A549 (cell line): ENCODE measurements around the gene ZNF407. TPM values are rescaled to one million over a fixed set of nuclear protein-coding genes. Genes with fewer than 3 reads are reported as not detected.

Experiments
- ATAC-seq, 2 experiments: fragments of 200-7000 bp in 1 of 2; fragments of >200 bp in 1 of 2; cut with Nextera tagmentation in 1 of 2; cut with Tn5 transposase in 1 of 2; 3 replicates each; pipeline versions ENCODE4 v1.8.0 to v1.9.1; 2018 to 2020; ENCODE audit warnings: mild to moderate bottlenecking in 1 of 2, moderate library complexity in 1 of 2
- CTCF ChIA-PET: fragments of 300-600 bp; sonication (Branson Sonifier 250); formaldehyde crosslinking; extraction: SDS; loops from one replicate; lab custom pipeline; 2021; ENCODE audit warnings: antibody characterized with exemption, inconsistent platforms; lab: Yijun Ruan, JAX
- POLR2A ChIA-PET: fragments of 350-600 bp; formaldehyde crosslinking; extraction: SDS; loops from one replicate; lab custom pipeline; 2021; ENCODE audit warnings: antibody characterized with exemption, inconsistent platforms; lab: Yijun Ruan, JAX
- DNase-seq, 2 experiments: peaks; one replicate each; pipeline versions ENCODE4 v3.0.0 to v3.0.0-alpha.2; 2011 to 2016; ENCODE audit warnings: low read depth in 1 of 2, low spot score in 1 of 2
- FAIRE-seq: peaks from 2 replicates; lab custom pipeline; 2011; peaks lifted over from hg19 to GRCh38; lab: Jason Lieb, UNC
- H3K27ac ChIP-seq, 2 experiments: fragments of >200 bp; sonication (Bioruptor Twin); formaldehyde crosslinking; 3 replicates each; pipeline ENCODE4 v1.5.1; 2016 to 2017
- H3K4me1 ChIP-seq: fragments of >200 bp; sonication (Bioruptor Twin); formaldehyde crosslinking; 3 replicates; pipeline ENCODE4 v1.6.1; 2016
- H3K4me2 ChIP-seq: fragments of >200 bp; sonication (Bioruptor Twin); formaldehyde crosslinking; 3 replicates; pipeline ENCODE4 v1.6.1; 2016
- H3K4me3 ChIP-seq: fragments of >200 bp; sonication (Bioruptor Twin); formaldehyde crosslinking; 3 replicates; pipeline ENCODE4 v1.5.1; 2016
- H3K9me3 ChIP-seq: fragments of >200 bp; sonication (Bioruptor Twin); formaldehyde crosslinking; 3 replicates; pipeline ENCODE4 v1.6.1; 2016
- ATOH8 ChIP-seq: fragments of 250-450 bp; sonication (Bioruptor Pico); IDR thresholded peaks from 2 replicates; pipeline ENCODE4 v1.5.0; 2020; ENCODE audit warnings: low read depth, mild to moderate bottlenecking, moderate library complexity
- CHD2 ChIP-seq: fragments of 150-350 bp; IDR thresholded peaks from 2 replicates; pipeline ENCODE4 v1.6.1; 2014; ENCODE audit warnings: low read length; ENCODE audit not compliant: partially characterized antibody
- EHF ChIP-seq: fragments of 250-450 bp; sonication (Bioruptor Pico); IDR thresholded peaks from 2 replicates; pipeline ENCODE4 v1.5.0; 2020; ENCODE audit warnings: mild to moderate bottlenecking
- EP300 ChIP-seq, 2 experiments: fragments of >200 bp; sonication (Bioruptor Twin); formaldehyde crosslinking; IDR thresholded peaks; 2 replicates in 1 of 2; 3 replicates in 1 of 2; pipeline ENCODE4 v1.6.1; 2016 to 2017
- ESRRA ChIP-seq: fragments of 150-350 bp; IDR thresholded peaks from 2 replicates; pipeline ENCODE4 v1.6.1; 2014; ENCODE audit warnings: mild to moderate bottlenecking, low read length, borderline replicate concordance
- FOSL2 ChIP-seq, 2 experiments: fragments of 450-650 bp in 1 of 2; fragments of >200 bp in 1 of 2; sonication (Bioruptor Twin) in 1 of 2; formaldehyde crosslinking; IDR thresholded peaks; 2 replicates each; pipeline versions ENCODE4 v1.5.0 to v1.6.1; 2016 to 2020; ENCODE audit warnings: mild to moderate bottlenecking in 1 of 2, moderate library complexity in 1 of 2
- HEYL ChIP-seq: fragments of 250-450 bp; sonication (Bioruptor Pico); IDR thresholded peaks from 2 replicates; pipeline ENCODE4 v1.8.0; 2021; ENCODE audit warnings: mild to moderate bottlenecking, moderate library complexity
- HOXA7 ChIP-seq: fragments of 250-450 bp; sonication (Bioruptor Pico); IDR thresholded peaks from 2 replicates; pipeline ENCODE4 v1.5.0; 2020; ENCODE audit warnings: mild to moderate bottlenecking, moderate library complexity
- JUN ChIP-seq, 2 experiments: fragments of >200 bp; sonication (Bioruptor Twin); formaldehyde crosslinking; IDR thresholded peaks; 2 replicates in 1 of 2; 3 replicates in 1 of 2; pipeline ENCODE4 v1.6.1; 2016 to 2017
- KDM1A ChIP-seq: fragments of 200-600 bp; sonication (generic); IDR thresholded peaks from 2 replicates; pipeline ENCODE4 v1.6.1; 2016; ENCODE audit warnings: low read depth, mild to moderate bottlenecking
- KDM5A ChIP-seq: fragments of 200-600 bp; sonication (generic); IDR thresholded peaks from 2 replicates; pipeline ENCODE4 v1.6.1; 2016; ENCODE audit warnings: antibody characterized with exemption, mild to moderate bottlenecking
- MAZ ChIP-seq: fragments of 150-350 bp; IDR thresholded peaks from 2 replicates; pipeline ENCODE4 v1.6.1; 2014; ENCODE audit warnings: antibody characterized with exemption, low read depth, low read length, borderline replicate concordance
- PHF8 ChIP-seq: fragments of 200-600 bp; sonication (generic); IDR thresholded peaks from 2 replicates; pipeline ENCODE4 v1.6.1; 2016; ENCODE audit warnings: low read depth, mild to moderate bottlenecking, antibody characterized with exemption, moderate library complexity, borderline replicate concordance
- POLR2A ChIP-seq: IDR thresholded peaks from 2 replicates; pipeline ENCODE4 v1.6.1; 2012; ENCODE audit warnings: mild to moderate bottlenecking, low read length
- POLR2AphosphoS2 ChIP-seq: conservative IDR thresholded peaks from 2 replicates; pipeline ENCODE4 v1.6.1; 2012; ENCODE audit warnings: low read length, improper control_type of control experiment, inconsistent platforms
- RCOR1 ChIP-seq: fragments of 150-350 bp; IDR thresholded peaks from 2 replicates; pipeline ENCODE4 v1.6.1; 2014; ENCODE audit warnings: antibody characterized with exemption, low read length, low read depth
- RFX5 ChIP-seq: fragments of 450-650 bp; IDR thresholded peaks from 2 replicates; pipeline ENCODE4 v1.7.1; 2014; ENCODE audit warnings: antibody characterized with exemption, mild to moderate bottlenecking, moderate library complexity
- RNF2 ChIP-seq: fragments of 200-600 bp; sonication (generic); IDR thresholded peaks from 2 replicates; pipeline ENCODE4 v1.6.1; 2016; ENCODE audit warnings: low read depth, mild to moderate bottlenecking, antibody characterized with exemption, moderate library complexity, borderline replicate concordance
- SMC3 ChIP-seq: fragments of >200 bp; sonication (Bioruptor Twin); formaldehyde crosslinking; IDR thresholded peaks from 3 replicates; pipeline ENCODE4 v1.6.1; 2018; ENCODE audit warnings: inconsistent platforms
- TFCP2L1 ChIP-seq: fragments of 250-450 bp; sonication (Bioruptor Pico); IDR thresholded peaks from 2 replicates; pipeline ENCODE4 v1.5.0; 2021; ENCODE audit warnings: mild to moderate bottlenecking
- ZC3H11A ChIP-seq: fragments of 450-650 bp; IDR thresholded peaks from 2 replicates; pipeline ENCODE4 v1.6.1; 2014; ENCODE audit warnings: antibody characterized with exemption, mild to moderate bottlenecking
- ZNF302 ChIP-seq: fragments of 250-450 bp; sonication (Bioruptor Pico); IDR thresholded peaks from 2 replicates; pipeline ENCODE4 v1.9.0; 2021; ENCODE audit warnings: inconsistent platforms, mild to moderate bottlenecking, moderate library complexity
- ZSCAN20 ChIP-seq: fragments of 250-450 bp; sonication (Bioruptor Pico); IDR thresholded peaks from 2 replicates; pipeline ENCODE4 v1.8.0; 2022; ENCODE audit warnings: mild to moderate bottlenecking, moderate library complexity
- WGBS: methylation state at CpG from one replicate; pipeline ENCODE4 v1.1.6; 2017; ENCODE audit errors: missing lambda C conversion rate; 5-methylcytosine and 5-hydroxymethylcytosine counted together
- polyA plus RNA-seq, 4 experiments: library from polyadenylated mRNA; depleted of rRNA in 3 of 4; stranded (reverse); fragments of >200 nt; fragmentation: RNase III in 1 of 4; extraction: RNeasy Plus Mini Kit Qiagen cat#74134 plus additional on column Dnase treatment in 1 of 4; gene quantifications; 2 replicates in 3 of 4; 3 replicates in 1 of 4; pipeline ENCODE4 v1.2.3, GENCODE V29; 2011 to 2017
- TF ChIP-seq, protein P1 (sequence below): fragments of 200-600 bp; sonication (generic); IDR thresholded peaks from 2 replicates; pipeline ENCODE4 v1.6.1; 2016; ENCODE audit warnings: antibody characterized with exemption, mild to moderate bottlenecking, moderate library complexity
- TF ChIP-seq, protein P2 (sequence below): fragments of >200 bp; sonication (Bioruptor Twin); formaldehyde crosslinking; IDR thresholded peaks from 3 replicates; pipeline ENCODE4 v1.6.1; 2016
- TF ChIP-seq, protein P3 (sequence below): fragments of >200 bp; sonication (Bioruptor Twin); formaldehyde crosslinking; IDR thresholded peaks from 3 replicates; pipeline ENCODE4 v1.5.1; 2016
- TF ChIP-seq, protein P4 (sequence below): fragments of >200 bp; sonication (Bioruptor Twin); formaldehyde crosslinking; IDR thresholded peaks from 2 replicates; pipeline ENCODE4 v1.6.1; 2016
- TF ChIP-seq, protein P5 (sequence below): IDR thresholded peaks from 2 replicates; pipeline ENCODE4 v1.6.1; 2012; ENCODE audit warnings: low read depth, borderline replicate concordance
- TF ChIP-seq, protein P6 (sequence below): IDR thresholded peaks from 2 replicates; pipeline ENCODE4 v1.6.1; 2012
- TF ChIP-seq, protein P7 (sequence below): IDR thresholded peaks from 2 replicates; pipeline ENCODE4 v1.6.1; 2012

Gene ZNF407
- polyA plus RNA-seq, 2 of the 4 experiments (the other 2 are of a cell fraction), result 2.5 to 3.0 TPM

DNA sequence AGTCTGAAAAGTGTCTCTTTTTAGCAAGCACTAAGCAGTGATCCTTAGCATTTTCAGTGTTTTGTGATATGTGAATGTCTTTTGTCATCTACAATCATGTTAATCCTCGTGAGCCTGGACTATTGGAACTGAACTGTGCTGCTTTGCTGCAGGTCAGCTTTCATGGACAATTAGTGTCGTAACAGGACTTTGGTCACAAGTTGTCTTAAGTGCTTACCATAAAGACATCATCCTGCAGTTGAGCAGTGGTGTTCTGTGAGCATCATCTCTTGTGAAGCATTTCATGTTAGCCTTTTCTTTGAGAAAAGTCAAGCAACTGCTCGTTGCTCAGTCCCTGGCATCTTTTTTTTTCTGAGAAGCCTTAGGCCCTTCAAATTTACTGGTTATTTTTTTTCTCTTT, 135.9 kb downstream of the ZNF407 start:
- Histone ChIP-seq H3K9me3 (no peaks in the 10 kb centered on the region), H3K4me3 (no peak overlapping the region), H3K27ac (no peak overlapping the region), H3K4me2 (no peak overlapping the region), H3K4me1 (0 out of 3 replicates have a peak, but pooled peaks cover 8% of the 10 kb centered on the region)
- TF ChIP-seq EHF (CRISPR knock-in tag) (no peak), POLR2A (no peak), EP300 (IDR thresholded peaks at IDR 0.05) (no peak), HEYL (CRISPR knock-in tag) (no peak), JUN (IDR thresholded peaks at IDR 0.05) (no peak), ZSCAN20 (CRISPR knock-in tag) (no peak), HOXA7 (CRISPR knock-in tag) (no peak), MAZ (no peak), FOSL2 (IDR thresholded peaks at IDR 0.05) (no peak), FOSL2 (CRISPR knock-in tag; IDR thresholded peaks at IDR 0.05) (no peak), ZNF302 (no peak)
- TF ChIP-seq, protein P1, sequence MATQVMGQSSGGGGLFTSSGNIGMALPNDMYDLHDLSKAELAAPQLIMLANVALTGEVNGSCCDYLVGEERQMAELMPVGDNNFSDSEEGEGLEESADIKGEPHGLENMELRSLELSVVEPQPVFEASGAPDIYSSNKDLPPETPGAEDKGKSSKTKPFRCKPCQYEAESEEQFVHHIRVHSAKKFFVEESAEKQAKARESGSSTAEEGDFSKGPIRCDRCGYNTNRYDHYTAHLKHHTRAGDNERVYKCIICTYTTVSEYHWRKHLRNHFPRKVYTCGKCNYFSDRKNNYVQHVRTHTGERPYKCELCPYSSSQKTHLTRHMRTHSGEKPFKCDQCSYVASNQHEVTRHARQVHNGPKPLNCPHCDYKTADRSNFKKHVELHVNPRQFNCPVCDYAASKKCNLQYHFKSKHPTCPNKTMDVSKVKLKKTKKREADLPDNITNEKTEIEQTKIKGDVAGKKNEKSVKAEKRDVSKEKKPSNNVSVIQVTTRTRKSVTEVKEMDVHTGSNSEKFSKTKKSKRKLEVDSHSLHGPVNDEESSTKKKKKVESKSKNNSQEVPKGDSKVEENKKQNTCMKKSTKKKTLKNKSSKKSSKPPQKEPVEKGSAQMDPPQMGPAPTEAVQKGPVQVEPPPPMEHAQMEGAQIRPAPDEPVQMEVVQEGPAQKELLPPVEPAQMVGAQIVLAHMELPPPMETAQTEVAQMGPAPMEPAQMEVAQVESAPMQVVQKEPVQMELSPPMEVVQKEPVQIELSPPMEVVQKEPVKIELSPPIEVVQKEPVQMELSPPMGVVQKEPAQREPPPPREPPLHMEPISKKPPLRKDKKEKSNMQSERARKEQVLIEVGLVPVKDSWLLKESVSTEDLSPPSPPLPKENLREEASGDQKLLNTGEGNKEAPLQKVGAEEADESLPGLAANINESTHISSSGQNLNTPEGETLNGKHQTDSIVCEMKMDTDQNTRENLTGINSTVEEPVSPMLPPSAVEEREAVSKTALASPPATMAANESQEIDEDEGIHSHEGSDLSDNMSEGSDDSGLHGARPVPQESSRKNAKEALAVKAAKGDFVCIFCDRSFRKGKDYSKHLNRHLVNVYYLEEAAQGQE, result no peak
- TF ChIP-seq, protein P2, sequence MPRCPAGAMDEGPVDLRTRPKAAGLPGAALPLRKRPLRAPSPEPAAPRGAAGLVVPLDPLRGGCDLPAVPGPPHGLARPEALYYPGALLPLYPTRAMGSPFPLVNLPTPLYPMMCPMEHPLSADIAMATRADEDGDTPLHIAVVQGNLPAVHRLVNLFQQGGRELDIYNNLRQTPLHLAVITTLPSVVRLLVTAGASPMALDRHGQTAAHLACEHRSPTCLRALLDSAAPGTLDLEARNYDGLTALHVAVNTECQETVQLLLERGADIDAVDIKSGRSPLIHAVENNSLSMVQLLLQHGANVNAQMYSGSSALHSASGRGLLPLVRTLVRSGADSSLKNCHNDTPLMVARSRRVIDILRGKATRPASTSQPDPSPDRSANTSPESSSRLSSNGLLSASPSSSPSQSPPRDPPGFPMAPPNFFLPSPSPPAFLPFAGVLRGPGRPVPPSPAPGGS, result no peak
- TF ChIP-seq, protein P3, sequence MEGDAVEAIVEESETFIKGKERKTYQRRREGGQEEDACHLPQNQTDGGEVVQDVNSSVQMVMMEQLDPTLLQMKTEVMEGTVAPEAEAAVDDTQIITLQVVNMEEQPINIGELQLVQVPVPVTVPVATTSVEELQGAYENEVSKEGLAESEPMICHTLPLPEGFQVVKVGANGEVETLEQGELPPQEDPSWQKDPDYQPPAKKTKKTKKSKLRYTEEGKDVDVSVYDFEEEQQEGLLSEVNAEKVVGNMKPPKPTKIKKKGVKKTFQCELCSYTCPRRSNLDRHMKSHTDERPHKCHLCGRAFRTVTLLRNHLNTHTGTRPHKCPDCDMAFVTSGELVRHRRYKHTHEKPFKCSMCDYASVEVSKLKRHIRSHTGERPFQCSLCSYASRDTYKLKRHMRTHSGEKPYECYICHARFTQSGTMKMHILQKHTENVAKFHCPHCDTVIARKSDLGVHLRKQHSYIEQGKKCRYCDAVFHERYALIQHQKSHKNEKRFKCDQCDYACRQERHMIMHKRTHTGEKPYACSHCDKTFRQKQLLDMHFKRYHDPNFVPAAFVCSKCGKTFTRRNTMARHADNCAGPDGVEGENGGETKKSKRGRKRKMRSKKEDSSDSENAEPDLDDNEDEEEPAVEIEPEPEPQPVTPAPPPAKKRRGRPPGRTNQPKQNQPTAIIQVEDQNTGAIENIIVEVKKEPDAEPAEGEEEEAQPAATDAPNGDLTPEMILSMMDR, result no peak
- TF ChIP-seq, protein P4, sequence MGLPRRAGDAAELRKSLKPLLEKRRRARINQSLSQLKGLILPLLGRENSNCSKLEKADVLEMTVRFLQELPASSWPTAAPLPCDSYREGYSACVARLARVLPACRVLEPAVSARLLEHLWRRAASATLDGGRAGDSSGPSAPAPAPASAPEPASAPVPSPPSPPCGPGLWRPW, result no peak
- TF ChIP-seq, protein P5, sequence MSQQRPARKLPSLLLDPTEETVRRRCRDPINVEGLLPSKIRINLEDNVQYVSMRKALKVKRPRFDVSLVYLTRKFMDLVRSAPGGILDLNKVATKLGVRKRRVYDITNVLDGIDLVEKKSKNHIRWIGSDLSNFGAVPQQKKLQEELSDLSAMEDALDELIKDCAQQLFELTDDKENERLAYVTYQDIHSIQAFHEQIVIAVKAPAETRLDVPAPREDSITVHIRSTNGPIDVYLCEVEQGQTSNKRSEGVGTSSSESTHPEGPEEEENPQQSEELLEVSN, result no peak
- 83% methylated on average over 3 of the region's 3 CpGs for WGBS
- ATAC-seq (no peak), FAIRE-seq (no peak), DNase-seq (no peak)
- ChIA-PET CTCF (no interaction called here), POLR2A (no interaction called here)

DNA sequence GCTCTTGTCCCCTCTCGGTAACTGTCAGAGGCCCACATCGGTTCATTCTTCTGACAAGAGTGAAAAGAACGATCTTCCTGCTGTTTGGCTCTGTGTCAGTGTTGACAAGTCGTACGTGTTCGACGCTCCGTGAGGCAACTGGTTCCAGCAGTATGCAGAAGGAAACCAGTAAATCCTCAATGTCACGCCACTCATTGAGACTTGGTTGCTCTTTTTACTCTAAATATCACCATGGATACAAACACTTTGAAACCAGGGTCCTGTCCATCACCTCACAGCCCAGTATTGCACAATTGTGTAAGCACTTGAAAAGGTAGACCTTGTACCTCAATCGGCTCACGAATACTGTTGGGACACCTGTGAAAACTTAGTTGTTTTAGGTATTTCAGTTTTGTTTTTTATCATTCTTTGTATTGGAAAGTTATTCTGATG, 136.4 kb downstream of the ZNF407 start:
- Histone ChIP-seq H3K27ac (no peak overlapping the region), H3K4me3 (no peak overlapping the region), H3K4me1 (0 out of 3 replicates have a peak, but pooled peaks cover 8% of the 10 kb centered on the region), H3K4me2 (no peak overlapping the region), H3K9me3 (no peaks in the 10 kb centered on the region)
- ChIA-PET POLR2A (no interaction called here), CTCF (no interaction called here)
- no peak for ATAC-seq
- DNase-seq, result no peak
- no peak for FAIRE-seq
- WGBS, result 84% methylated on average over 11 of the region's 11 CpGs
- no peak for TF ChIP-seq TFCP2L1 (CRISPR knock-in tag)
- TF ChIP-seq, protein P6, sequence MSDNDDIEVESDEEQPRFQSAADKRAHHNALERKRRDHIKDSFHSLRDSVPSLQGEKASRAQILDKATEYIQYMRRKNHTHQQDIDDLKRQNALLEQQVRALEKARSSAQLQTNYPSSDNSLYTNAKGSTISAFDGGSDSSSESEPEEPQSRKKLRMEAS, result no peak
- TF ChIP-seq POLR2AphosphoS2, result no peak
- no peak for TF ChIP-seq KDM1A
- TF ChIP-seq ZC3H11A, result no peak
- TF ChIP-seq KDM5A, result no peak
- TF ChIP-seq RCOR1, result no peak
- TF ChIP-seq ESRRA, result no peak
- TF ChIP-seq SMC3, result no peak
- TF ChIP-seq ATOH8 (CRISPR knock-in tag), result no peak
- TF ChIP-seq RFX5, result no peak
- no peak for TF ChIP-seq RNF2
- no peak for TF ChIP-seq PHF8
- TF ChIP-seq FOSL2 (IDR thresholded peaks at IDR 0.05), result no peak
- TF ChIP-seq FOSL2 (CRISPR knock-in tag; IDR thresholded peaks at IDR 0.05), result no peak
- TF ChIP-seq CHD2, result no peak
- TF ChIP-seq HEYL (CRISPR knock-in tag), result no peak
- TF ChIP-seq, protein P7, sequence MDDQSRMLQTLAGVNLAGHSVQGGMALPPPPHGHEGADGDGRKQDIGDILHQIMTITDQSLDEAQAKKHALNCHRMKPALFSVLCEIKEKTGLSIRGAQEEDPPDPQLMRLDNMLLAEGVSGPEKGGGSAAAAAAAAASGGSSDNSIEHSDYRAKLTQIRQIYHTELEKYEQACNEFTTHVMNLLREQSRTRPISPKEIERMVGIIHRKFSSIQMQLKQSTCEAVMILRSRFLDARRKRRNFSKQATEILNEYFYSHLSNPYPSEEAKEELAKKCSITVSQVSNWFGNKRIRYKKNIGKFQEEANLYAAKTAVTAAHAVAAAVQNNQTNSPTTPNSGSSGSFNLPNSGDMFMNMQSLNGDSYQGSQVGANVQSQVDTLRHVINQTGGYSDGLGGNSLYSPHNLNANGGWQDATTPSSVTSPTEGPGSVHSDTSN, result no peak
